Activated CD4-positive, alpha-beta T cell treated with anti-CD3 and anti-CD28 coated beads for 4 hours (primary cell): ENCODE data around the gene FBF1.
"Not testable (repeated sequence)": the region's sequence is repeated elsewhere in the genome, so short reads cannot be mapped to it uniquely, and the experiment has no call there.

Experiments
- DNase-seq, 2 donors: peaks; one replicate each; pipeline ENCODE4 v3.0.0-alpha.2; 2020

Gene FBF1

GRCh38 chr17:75940727-75941441, at the start of gene FBF1:
Gene FBF1, minus strand, starts transcription at chr17:75941042. Its CDS starts 2,893 bp downstream, at chr17:75938149.
- peak; percentile 85 to 86 for DNase-seq

- DNase-seq: no peak
Observed at GRCh38 chr17:75987041-75987440, 46.2 kb upstream of the FBF1 start.

GRCh38 chr17:75985986-75986385, 45.1 kb upstream of the FBF1 start:
- DNase-seq: no peak

- no peak for DNase-seq
Observed at GRCh38 chr17:75983501-75984181, 42.8 kb upstream of the FBF1 start.

- DNase-seq: no peak
Observed at GRCh38 chr17:75981019-75981615, 40.3 kb upstream of the FBF1 start.

- DNase-seq: no peak
Observed at GRCh38 chr17:75980188-75981018, 39.6 kb upstream of the FBF1 start.

- DNase-seq: no peak
Observed at GRCh38 chr17:75979705-75980187, 38.9 kb upstream of the FBF1 start.

GRCh38 chr17:75978938-75979704, 38.3 kb upstream of the FBF1 start, which contains the start of the genes ACOX1 and TEN1:
Gene ACOX1, minus strand, starts transcription at chr17:75979166. Its CDS starts 93 bp downstream, at chr17:75979073.
Gene TEN1, plus strand, starts transcription at chr17:75979240. Its CDS starts 6,953 bp downstream, at chr17:75986193.
- DNase-seq: peak; percentile 94 to 95

GRCh38 chr17:75976175-75976848, 35.5 kb upstream of the FBF1 start:
- DNase-seq: no peak

GRCh38 chr17:75975757-75976174, 34.9 kb upstream of the FBF1 start:
- no peak for DNase-seq

GRCh38 chr17:75975187-75975586, 34.3 kb upstream of the FBF1 start:
- DNase-seq: not testable (repeated sequence)

- no peak for DNase-seq
Observed at GRCh38 chr17:75970626-75971025, 29.8 kb upstream of the FBF1 start.

GRCh38 chr17:75970011-75970523, 29.2 kb upstream of the FBF1 start:
- DNase-seq: no peak

GRCh38 chr17:75969044-75969443, 28.2 kb upstream of the FBF1 start:
- not testable (repeated sequence) for DNase-seq

- DNase-seq: no peak
Observed at GRCh38 chr17:75965468-75965867, 24.6 kb upstream of the FBF1 start.

GRCh38 chr17:75959839-75960511, 19.1 kb upstream of the FBF1 start:
- DNase-seq: no peak

GRCh38 chr17:75959051-75959838, 18.4 kb upstream of the FBF1 start:
- no peak for DNase-seq

GRCh38 chr17:75950855-75951554, 10.2 kb upstream of the FBF1 start:
- DNase-seq: no peak

- DNase-seq: no peak
Observed at GRCh38 chr17:75950421-75950820, 9.6 kb upstream of the FBF1 start.
